Neural cell (in vitro differentiated cells): ENCODE measurements around the gene DDX4.
"Not testable (repeated sequence)": the region's sequence is repeated elsewhere in the genome, so short reads cannot be mapped to it uniquely, and the experiment has no call there.

ENCODE experiments used
- CTCF ChIP-seq: fragments of 450-650 bp; IDR thresholded peaks from 2 replicates; pipeline ENCODE4 v1.5.1; 2014; ENCODE audit warnings: antibody characterized with exemption, mild to moderate bottlenecking, moderate library complexity; ENCODE audit not compliant: poor library complexity, severe bottlenecking
- EP300 ChIP-seq: fragments of 450-650 bp; conservative IDR thresholded peaks from 2 replicates; pipeline ENCODE4 v1.6.1; 2014; ENCODE audit warnings: antibody characterized with exemption, mild to moderate bottlenecking, moderate library complexity; ENCODE audit not compliant: poor library complexity, severe bottlenecking
- EZH2 ChIP-seq: fragments of 200-600, 300-800 bp; shearing (Covaris generic), sonication (generic); IDR thresholded peaks from 2 replicates; pipeline ENCODE4 v1.6.1; 2014; ENCODE audit warnings: antibody characterized with exemption, low read length, borderline replicate concordance, mild to moderate bottlenecking; ENCODE audit not compliant: insufficient read depth, poor library complexity, severe bottlenecking
- MXI1 ChIP-seq: fragments of 450-650 bp; conservative IDR thresholded peaks from 2 replicates; pipeline ENCODE4 v1.6.1; 2014; ENCODE audit warnings: antibody characterized with exemption, mild to moderate bottlenecking; ENCODE audit not compliant: poor library complexity, severe bottlenecking
- POLR2AphosphoS5 ChIP-seq: IDR thresholded peaks from 2 replicates; pipeline ENCODE4 v1.6.1; 2012
- RAD21 ChIP-seq: fragments of 450-650 bp; conservative IDR thresholded peaks from 2 replicates; pipeline ENCODE4 v1.6.1; 2014; ENCODE audit warnings: antibody characterized with exemption, mild to moderate bottlenecking, moderate library complexity
- SMC3 ChIP-seq: fragments of 450-650 bp; conservative IDR thresholded peaks from 2 replicates; pipeline ENCODE4 v1.6.1; 2014; ENCODE audit warnings: antibody characterized with exemption, mild to moderate bottlenecking, moderate library complexity; ENCODE audit not compliant: poor library complexity
- TAF1 ChIP-seq: IDR thresholded peaks from 2 replicates; pipeline ENCODE4 v1.6.1; 2012; ENCODE audit warnings: low read depth
- TF ChIP-seq, protein P1 (sequence below): IDR thresholded peaks from 2 replicates; pipeline ENCODE4 v1.6.1; 2012; ENCODE audit warnings: borderline replicate concordance

DNA sequence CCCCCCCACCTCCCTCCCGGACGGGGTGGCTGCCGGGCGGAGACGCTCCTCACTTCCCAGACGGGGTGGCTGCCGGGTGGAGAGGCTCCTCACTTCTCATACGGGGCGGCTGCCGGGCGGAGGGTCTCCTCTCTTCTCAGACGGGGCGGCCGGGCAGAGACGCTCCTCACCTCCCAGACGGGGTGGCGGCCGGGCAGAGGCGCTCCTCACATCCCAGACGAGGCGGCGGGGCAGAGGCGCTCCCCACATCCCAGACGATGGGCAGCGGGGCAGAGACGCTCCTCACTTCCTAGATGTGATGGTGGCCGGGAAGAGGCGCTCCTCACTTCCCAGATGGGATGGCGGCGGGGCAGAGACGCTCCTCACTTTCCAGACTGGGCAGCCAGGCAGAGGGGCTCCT is 41.2 kb upstream of the DDX4 start:
- TF ChIP-seq EP300, POLR2AphosphoS5, CTCF, SMC3, EZH2, TAF1, MXI1, RAD21: not testable (repeated sequence)
- TF ChIP-seq, protein P1, sequence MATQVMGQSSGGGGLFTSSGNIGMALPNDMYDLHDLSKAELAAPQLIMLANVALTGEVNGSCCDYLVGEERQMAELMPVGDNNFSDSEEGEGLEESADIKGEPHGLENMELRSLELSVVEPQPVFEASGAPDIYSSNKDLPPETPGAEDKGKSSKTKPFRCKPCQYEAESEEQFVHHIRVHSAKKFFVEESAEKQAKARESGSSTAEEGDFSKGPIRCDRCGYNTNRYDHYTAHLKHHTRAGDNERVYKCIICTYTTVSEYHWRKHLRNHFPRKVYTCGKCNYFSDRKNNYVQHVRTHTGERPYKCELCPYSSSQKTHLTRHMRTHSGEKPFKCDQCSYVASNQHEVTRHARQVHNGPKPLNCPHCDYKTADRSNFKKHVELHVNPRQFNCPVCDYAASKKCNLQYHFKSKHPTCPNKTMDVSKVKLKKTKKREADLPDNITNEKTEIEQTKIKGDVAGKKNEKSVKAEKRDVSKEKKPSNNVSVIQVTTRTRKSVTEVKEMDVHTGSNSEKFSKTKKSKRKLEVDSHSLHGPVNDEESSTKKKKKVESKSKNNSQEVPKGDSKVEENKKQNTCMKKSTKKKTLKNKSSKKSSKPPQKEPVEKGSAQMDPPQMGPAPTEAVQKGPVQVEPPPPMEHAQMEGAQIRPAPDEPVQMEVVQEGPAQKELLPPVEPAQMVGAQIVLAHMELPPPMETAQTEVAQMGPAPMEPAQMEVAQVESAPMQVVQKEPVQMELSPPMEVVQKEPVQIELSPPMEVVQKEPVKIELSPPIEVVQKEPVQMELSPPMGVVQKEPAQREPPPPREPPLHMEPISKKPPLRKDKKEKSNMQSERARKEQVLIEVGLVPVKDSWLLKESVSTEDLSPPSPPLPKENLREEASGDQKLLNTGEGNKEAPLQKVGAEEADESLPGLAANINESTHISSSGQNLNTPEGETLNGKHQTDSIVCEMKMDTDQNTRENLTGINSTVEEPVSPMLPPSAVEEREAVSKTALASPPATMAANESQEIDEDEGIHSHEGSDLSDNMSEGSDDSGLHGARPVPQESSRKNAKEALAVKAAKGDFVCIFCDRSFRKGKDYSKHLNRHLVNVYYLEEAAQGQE, result not testable (repeated sequence)
